Left cardiac atrium (tissue), 4 donors: Measurements from ENCODE around the gene ASB5. TPM values are rescaled to one million over a fixed set of nuclear protein-coding genes. Genes with fewer than 3 reads are reported as not detected.
A peak's percentile ranks its signal among the peaks of the same experiment; 100 is the strongest.
"Not testable (repeated sequence)": the region's sequence is repeated elsewhere in the genome, so short reads cannot be mapped to it uniquely, and the experiment has no call there.

ENCODE experiments used
- ATAC-seq, 2 donors: fragments of 200-7000 bp; cut with Tn5 transposase; one replicate each; pipeline ENCODE4 v1.9.1; 2020; ENCODE audit warnings: mild to moderate bottlenecking in 2 of 2, moderate library complexity in 2 of 2
- DNase-seq: peaks from one replicate; pipeline ENCODE4 v3.0.0-alpha.2; 2020
- intact Hi-C, 2 donors: fragments of 100-400 bp; cut with DNase I; formaldehyde crosslinking; loops; one replicate each; pipeline versions ENCODE4 v1.14.1 to v1.15.1; 2022 to 2023
- total RNA-seq, 2 donors: library from RNA; stranded (reverse); fragmentation: NEBNext Ultra II Directional; extraction: Animal tissue kit (Norgen Biotek cat#: 25700); gene quantifications; one replicate each; pipeline ENCODE4 v1.2.1, GENCODE V29; 2021
- donor health status: DM: no; HTN: yes; CAD: no.
- donor health status: DM: no; HTN: yes; CAD: no; lungs with severe emphysema.
- donor health status: DM: yes; HTN: yes; CAD: no.
- donor health status: Dilated cardiomyopathy.

The ASB5 gene
- total RNA-seq, 2 donors from 2014 or later, result 1.3 to 2.0 TPM

- peak; percentile 75 to 81 for ATAC-seq
- no peak for DNase-seq
- intact Hi-C loops, result loop anchor here in 1 of 2 donors (10.0 kb wide), 2 partner anchors 53 to 77 kb away; partner anchors contain the start of gene SPCS3
These were observed 30.8 kb downstream of the ASB5 start for GRCh38 chr4:176238157-176238610.

- intact Hi-C loops, result loop anchor here in 1 of 2 donors (10.0 kb wide), 2 partner anchors 52 to 78 kb away; partner anchors contain the start of gene SPCS3
- no peak for DNase-seq
- no peak for ATAC-seq
These were observed 32.1 kb downstream of the ASB5 start for GRCh38 chr4:176236946-176237345.

- peak; percentile 53 to 55 for ATAC-seq
- intact Hi-C loops, result loop anchor here in 1 of 2 donors (10.0 kb wide), 2 partner anchors 46 to 84 kb away; partner anchors contain the start of gene SPCS3
These were observed 38.2 kb downstream of the ASB5 start for GRCh38 chr4:176230836-176231235.

GRCh38 chr4:176229645-176230044, 39.4 kb downstream of the ASB5 start:
- no peak for DNase-seq
- intact Hi-C loops, result loop anchor here in 1 of 2 donors (10.0 kb wide), 2 partner anchors 45 to 85 kb away; partner anchors contain the start of gene SPCS3
- ATAC-seq, result no peak

More at GRCh38 chr4:176230836-176231235, 38.2 kb downstream of the ASB5 start:
- DNase-seq, result no peak

- ATAC-seq (no peak), DNase-seq (no peak)
- intact Hi-C loops, result no loop called here
These were observed 42.3 kb downstream of the ASB5 start for GRCh38 chr4:176226736-176227135.

- no peak for DNase-seq
- intact Hi-C loops, result no loop called here
- ATAC-seq, result no peak
These were observed 45.5 kb downstream of the ASB5 start for GRCh38 chr4:176223561-176223960.

GRCh38 chr4:176222149-176222548, 46.9 kb downstream of the ASB5 start:
- intact Hi-C loops, result no loop called here
- DNase-seq (no peak), ATAC-seq (no peak)

- DNase-seq (no peak), ATAC-seq (no peak)
- intact Hi-C loops, result no loop called here
These were observed 51.5 kb downstream of the ASB5 start for GRCh38 chr4:176217510-176217909.

GRCh38 chr4:176212351-176212750, 56.7 kb downstream of the ASB5 start:
- intact Hi-C loops, DNase-seq, ATAC-seq: not testable (repeated sequence)

GRCh38 chr4:176210579-176211296, 58.3 kb downstream of the ASB5 start:
- intact Hi-C loops, result no loop called here
- ATAC-seq (no peak), DNase-seq (no peak)

- no peak for ATAC-seq
These were observed 58.9 kb downstream of the ASB5 start for GRCh38 chr4:176210101-176210500.

GRCh38 chr4:176209535-176209934, 59.5 kb downstream of the ASB5 start:
- intact Hi-C loops, result no loop called here
- no peak for ATAC-seq
- no peak for DNase-seq

More at GRCh38 chr4:176210101-176210500, 58.9 kb downstream of the ASB5 start:
- intact Hi-C loops, result no loop called here
- no peak for DNase-seq

- intact Hi-C loops, result no loop called here
- DNase-seq (no peak), ATAC-seq (peak in 1 of 2 donors; percentile 88)
These were observed 61.2 kb downstream of the ASB5 start for GRCh38 chr4:176207839-176208238.

GRCh38 chr4:176205299-176205698, 63.7 kb downstream of the ASB5 start:
- intact Hi-C loops, result no loop called here
- no peak for ATAC-seq
- no peak for DNase-seq

GRCh38 chr4:176198316-176198903, 70.6 kb downstream of the ASB5 start:
- intact Hi-C loops, result no loop called here

GRCh38 chr4:176195184-176195978, 73.6 kb downstream of the ASB5 start, which contains the start of gene SPATA4:
Gene SPATA4 (minus strand): TSS chr4:176195585. CDS start chr4:176195562, 23 bp downstream.
- intact Hi-C loops, result no loop called here
- DNase-seq (peak; percentile 97), ATAC-seq (peak; percentile 100)

More at GRCh38 chr4:176198316-176198903, 70.6 kb downstream of the ASB5 start:
- ATAC-seq (no peak), DNase-seq (no peak)

- no peak for ATAC-seq
- DNase-seq, result no peak
- intact Hi-C loops, result no loop called here
These were observed 75.1 kb downstream of the ASB5 start for GRCh38 chr4:176193938-176194337.

- no peak for DNase-seq
- no peak for ATAC-seq
- intact Hi-C loops, result no loop called here
These were observed 75.9 kb downstream of the ASB5 start for GRCh38 chr4:176193126-176193525.

- DNase-seq, result no peak
- ATAC-seq, result no peak
- intact Hi-C loops, result no loop called here
These were observed 77.0 kb downstream of the ASB5 start for GRCh38 chr4:176191974-176192373.
